HG03097 (cell line): ENCODE measurements around the gene HNRNPCL1.
"Not testable (repeated sequence)": the region's sequence is repeated elsewhere in the genome, so short reads cannot be mapped to it uniquely, and the experiment has no call there.

Experiments used
- ATAC-seq: cut with Tn5 transposase; IDR thresholded peaks from one replicate; pipeline ENCODE4 v1.9.1; 2021; ENCODE audit not compliant: unreplicated experiment, low FRiP score

Gene HNRNPCL1

GRCh38 chr1:12848620-12849019 is at the start of gene HNRNPCL1:
Gene HNRNPCL1 (minus strand): TSS chr1:12848720. CDS start chr1:12848289, 431 bp downstream.
- ATAC-seq = not testable (repeated sequence)

- ATAC-seq = not testable (repeated sequence)
Measured at GRCh38 chr1:12898170-12898569, 49.6 kb upstream of the HNRNPCL1 start, which contains the start of gene PRAMEF10. Gene PRAMEF10 (minus strand): TSS chr1:12898270. CDS start chr1:12895847, 2,423 bp downstream.

GRCh38 chr1:12886101-12886500 is 37.6 kb upstream of the HNRNPCL1 start, which contains the start of gene PRAMEF4:
Gene PRAMEF4 (minus strand): TSS chr1:12886201. CDS start chr1:12883394, 2,807 bp downstream.
- ATAC-seq = not testable (repeated sequence)

- not testable (repeated sequence) for ATAC-seq
Measured at GRCh38 chr1:12878453-12878852, 29.9 kb upstream of the HNRNPCL1 start.

GRCh38 chr1:12863131-12863880 is 14.8 kb upstream of the HNRNPCL1 start:
- ATAC-seq = not testable (repeated sequence)

GRCh38 chr1:12856786-12857185 is 8.3 kb upstream of the HNRNPCL1 start, which contains the start of gene PRAMEF2:
Gene PRAMEF2 (plus strand): TSS chr1:12857086. CDS start chr1:12859010, 1,924 bp downstream.
- ATAC-seq = not testable (repeated sequence)

GRCh38 chr1:12851779-12852178 is 3.3 kb upstream of the HNRNPCL1 start:
- ATAC-seq = no peak

GRCh38 chr1:12833251-12833650 is 15.3 kb downstream of the HNRNPCL1 start:
- not testable (repeated sequence) for ATAC-seq

- ATAC-seq = not testable (repeated sequence)
Measured at GRCh38 chr1:12831310-12831709, 17.2 kb downstream of the HNRNPCL1 start, which contains the start of gene PRAMEF11. Gene PRAMEF11 (minus strand): TSS chr1:12831410. CDS start chr1:12828789, 2,621 bp downstream.

- not testable (repeated sequence) for ATAC-seq
Measured at GRCh38 chr1:12819061-12819460, 29.5 kb downstream of the HNRNPCL1 start.

- ATAC-seq = no peak
Measured at GRCh38 chr1:12811409-12811784, 37.1 kb downstream of the HNRNPCL1 start.

- ATAC-seq = no peak
Measured at GRCh38 chr1:12810691-12811408, 37.7 kb downstream of the HNRNPCL1 start.

GRCh38 chr1:12809933-12810332 is 38.6 kb downstream of the HNRNPCL1 start:
- ATAC-seq = no peak

GRCh38 chr1:12799730-12800129 is 48.8 kb downstream of the HNRNPCL1 start:
- ATAC-seq = no peak

- no peak for ATAC-seq
Measured at GRCh38 chr1:12798911-12799310, 49.6 kb downstream of the HNRNPCL1 start.
